Adrenal gland (tissue), 5 donors: ENCODE measurements around the gene IFT27.

Source experiments
- POLR2A ChIP-seq, 2 donors: fragments of 450-650 bp; IDR thresholded peaks; one replicate each; pipeline ENCODE4 v1.6.1; 2017; ENCODE audit warnings: antibody characterized with exemption in 2 of 2, mild to moderate bottlenecking in 2 of 2, moderate library complexity in 1 of 2
- TF ChIP-seq, protein P1 (sequence below), 6 experiments: fragments of 450-650 bp in 4 of 6; fragments of 200-600 bp in 2 of 6; sonication (generic) in 1 of 6; IDR thresholded peaks; 1 replicate in 5 of 6; 2 replicates in 1 of 6; pipeline versions ENCODE4 v1.5.1 to v1.8.0; 2016 to 2021; ENCODE audit warnings: antibody characterized with exemption in 6 of 6, mild to moderate bottlenecking in 2 of 6, moderate library complexity in 1 of 6
- donor health status: DM: no; HTN: no; CAD: no.

DNA sequence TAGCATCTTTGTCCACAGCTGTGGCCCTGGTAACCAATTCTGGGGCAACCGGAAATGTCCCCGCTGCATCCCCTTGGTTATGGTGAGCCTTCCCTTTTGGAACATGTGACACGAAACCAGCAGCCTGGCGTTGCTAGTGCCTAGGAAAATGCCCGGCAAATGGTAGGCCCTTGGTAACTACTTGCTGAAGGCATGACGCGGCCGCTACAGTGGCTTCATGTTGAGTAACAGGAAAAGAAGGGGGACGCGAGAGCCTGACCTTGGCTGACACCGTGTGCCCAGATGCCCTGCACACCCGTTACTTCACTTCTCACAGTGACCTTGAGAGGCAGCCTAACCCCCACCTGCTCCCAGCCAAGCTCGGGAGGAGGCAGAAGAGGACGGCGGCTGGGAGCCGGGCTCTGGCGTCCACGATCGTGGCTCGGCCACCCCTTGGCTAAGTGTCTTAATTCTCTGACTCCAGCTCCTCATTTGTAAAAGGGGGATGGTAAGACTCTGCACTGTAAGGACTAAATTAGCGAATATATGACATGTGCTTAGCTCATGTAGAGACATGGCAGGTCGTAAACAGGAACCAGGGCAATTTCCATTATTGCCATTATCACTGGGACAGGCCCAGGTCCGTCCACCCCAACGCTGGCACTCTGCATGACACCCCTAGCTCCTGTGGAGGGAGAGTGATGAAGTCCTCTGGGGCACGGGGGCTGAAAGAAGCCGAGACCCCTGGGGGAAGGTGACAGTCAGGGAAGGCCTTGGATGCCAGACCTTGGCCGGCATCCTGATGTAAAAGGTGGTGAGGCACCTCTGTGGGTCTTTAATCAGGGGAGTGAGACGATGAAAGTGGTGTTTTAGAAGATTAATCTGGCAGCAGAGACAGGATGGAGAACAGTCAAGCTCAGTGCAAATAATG is 18.9 kb downstream of the IFT27 start:
- TF ChIP-seq, protein P1, sequence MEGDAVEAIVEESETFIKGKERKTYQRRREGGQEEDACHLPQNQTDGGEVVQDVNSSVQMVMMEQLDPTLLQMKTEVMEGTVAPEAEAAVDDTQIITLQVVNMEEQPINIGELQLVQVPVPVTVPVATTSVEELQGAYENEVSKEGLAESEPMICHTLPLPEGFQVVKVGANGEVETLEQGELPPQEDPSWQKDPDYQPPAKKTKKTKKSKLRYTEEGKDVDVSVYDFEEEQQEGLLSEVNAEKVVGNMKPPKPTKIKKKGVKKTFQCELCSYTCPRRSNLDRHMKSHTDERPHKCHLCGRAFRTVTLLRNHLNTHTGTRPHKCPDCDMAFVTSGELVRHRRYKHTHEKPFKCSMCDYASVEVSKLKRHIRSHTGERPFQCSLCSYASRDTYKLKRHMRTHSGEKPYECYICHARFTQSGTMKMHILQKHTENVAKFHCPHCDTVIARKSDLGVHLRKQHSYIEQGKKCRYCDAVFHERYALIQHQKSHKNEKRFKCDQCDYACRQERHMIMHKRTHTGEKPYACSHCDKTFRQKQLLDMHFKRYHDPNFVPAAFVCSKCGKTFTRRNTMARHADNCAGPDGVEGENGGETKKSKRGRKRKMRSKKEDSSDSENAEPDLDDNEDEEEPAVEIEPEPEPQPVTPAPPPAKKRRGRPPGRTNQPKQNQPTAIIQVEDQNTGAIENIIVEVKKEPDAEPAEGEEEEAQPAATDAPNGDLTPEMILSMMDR (IDR thresholded peaks at IDR 0.05): no peak
- TF ChIP-seq POLR2A (IDR thresholded peaks at IDR 0.05): no peak
